ENCODE results near the gene KCNK4.
"Not testable (repeated sequence)": the region's sequence is repeated elsewhere in the genome, so short reads cannot be mapped to it uniquely, and the experiment has no call there.

The KCNK4 gene

DNA sequence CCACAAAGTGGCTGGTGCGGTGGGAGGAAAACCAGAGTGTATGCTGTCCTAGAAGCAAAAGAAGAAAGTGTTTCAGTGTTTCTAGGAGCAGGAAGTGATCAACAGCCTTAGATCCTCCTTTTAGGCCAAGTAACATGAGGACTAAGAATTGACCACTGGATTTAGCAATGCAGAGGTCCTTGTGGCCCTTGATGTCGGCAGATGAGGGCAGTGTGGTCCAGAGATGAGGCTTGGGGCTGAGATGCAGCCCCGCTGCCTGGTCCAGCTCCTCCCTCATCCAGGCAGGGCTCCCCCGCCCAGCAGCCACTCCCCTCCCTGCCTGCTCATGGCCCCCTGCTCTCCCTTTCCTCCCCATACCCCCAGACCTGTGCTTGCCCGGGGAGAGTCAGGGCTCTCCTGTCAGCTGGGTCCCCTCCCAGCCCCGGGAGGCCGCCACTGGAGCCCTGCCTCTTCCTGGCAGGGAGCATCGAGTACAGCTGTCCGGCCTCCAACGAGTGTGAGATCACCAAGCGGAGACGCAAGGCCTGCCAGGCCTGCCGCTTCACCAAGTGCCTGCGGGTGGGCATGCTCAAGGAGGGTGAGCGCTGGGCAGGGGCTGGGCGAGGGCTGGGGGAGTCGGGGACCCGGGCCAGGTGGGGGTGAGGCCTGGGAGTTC is 22.5 kb downstream of the KCNK4 start:
- no peak for DNase-seq

DNA sequence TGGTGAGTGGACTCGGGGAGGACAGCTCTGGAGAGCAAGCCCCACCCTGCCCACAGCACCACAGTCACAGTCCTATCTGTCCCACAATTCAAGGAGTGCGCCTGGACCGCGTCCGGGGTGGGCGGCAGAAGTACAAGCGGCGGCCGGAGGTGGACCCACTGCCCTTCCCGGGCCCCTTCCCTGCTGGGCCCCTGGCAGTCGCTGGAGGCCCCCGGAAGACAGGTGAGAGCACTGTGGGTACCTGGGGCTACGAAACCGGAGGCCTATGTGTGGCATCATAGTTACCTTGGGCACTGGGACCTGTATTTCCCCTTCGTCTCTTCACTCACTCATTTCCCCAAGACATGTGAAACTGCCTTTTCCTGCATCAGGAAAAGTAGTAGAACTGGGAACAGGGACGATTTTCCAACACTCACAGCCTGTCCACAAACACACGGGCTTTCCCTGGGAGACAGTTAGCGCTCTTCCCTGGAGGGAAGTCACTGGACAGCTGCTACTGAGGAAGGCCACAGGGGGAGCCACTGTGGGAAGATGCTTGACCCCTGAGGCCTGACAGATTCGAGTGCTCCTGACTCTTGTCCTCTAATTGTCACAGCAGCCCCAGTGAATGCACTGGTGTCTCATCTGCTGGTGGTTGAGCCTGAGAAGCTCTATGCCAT is 23.2 kb downstream of the KCNK4 start:
- no peak for DNase-seq

DNA sequence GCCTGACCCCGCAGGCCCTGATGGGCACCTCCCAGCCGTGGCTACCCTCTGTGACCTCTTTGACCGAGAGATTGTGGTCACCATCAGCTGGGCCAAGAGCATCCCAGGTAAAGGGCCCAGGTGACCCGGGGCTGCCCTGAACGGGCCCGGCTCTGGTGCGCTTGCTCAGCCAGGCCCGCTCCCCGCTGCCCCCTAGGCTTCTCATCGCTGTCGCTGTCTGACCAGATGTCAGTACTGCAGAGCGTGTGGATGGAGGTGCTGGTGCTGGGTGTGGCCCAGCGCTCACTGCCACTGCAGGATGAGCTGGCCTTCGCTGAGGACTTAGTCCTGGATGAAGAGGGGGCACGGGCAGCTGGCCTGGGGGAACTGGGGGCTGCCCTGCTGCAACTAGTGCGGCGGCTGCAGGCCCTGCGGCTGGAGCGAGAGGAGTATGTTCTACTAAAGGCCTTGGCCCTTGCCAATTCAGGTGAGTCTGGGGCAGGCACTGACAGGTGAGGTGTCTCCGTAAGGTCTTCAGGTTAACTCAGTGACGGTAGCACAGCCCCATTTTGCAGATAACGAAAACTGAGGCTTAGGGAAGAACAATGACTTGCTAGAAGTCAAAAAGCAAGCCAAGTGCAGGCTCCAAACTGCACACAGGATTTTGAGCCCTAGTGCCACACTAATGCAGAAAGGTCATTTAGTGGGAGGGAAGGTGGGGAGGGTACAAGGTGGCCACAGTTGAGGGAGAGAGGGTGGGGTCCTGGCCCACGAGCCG is 23.9 kb downstream of the KCNK4 start:
- DNase-seq = no peak

DNA sequence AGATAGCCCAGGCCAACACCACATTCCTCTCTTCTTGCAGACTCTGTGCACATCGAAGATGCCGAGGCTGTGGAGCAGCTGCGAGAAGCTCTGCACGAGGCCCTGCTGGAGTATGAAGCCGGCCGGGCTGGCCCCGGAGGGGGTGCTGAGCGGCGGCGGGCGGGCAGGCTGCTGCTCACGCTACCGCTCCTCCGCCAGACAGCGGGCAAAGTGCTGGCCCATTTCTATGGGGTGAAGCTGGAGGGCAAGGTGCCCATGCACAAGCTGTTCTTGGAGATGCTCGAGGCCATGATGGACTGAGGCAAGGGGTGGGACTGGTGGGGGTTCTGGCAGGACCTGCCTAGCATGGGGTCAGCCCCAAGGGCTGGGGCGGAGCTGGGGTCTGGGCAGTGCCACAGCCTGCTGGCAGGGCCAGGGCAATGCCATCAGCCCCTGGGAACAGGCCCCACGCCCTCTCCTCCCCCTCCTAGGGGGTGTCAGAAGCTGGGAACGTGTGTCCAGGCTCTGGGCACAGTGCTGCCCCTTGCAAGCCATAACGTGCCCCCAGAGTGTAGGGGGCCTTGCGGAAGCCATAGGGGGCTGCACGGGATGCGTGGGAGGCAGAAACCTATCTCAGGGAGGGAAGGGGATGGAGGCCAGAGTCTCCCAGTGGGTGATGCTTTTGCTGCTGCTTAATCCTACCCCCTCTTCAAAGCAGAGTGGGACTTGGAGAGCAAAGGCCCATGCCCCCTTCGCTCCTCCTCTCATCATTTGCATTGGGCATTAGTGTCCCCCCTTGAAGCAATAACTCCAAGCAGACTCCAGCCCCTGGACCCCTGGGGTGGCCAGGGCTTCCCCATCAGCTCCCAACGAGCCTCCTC is 24.8 kb downstream of the KCNK4 start:
- not testable (repeated sequence) for DNase-seq

- DNase-seq = peak; percentile 54
These were observed 25.7 kb downstream of the KCNK4 start for GRCh38 chr11:64316672-64317324.

DNA sequence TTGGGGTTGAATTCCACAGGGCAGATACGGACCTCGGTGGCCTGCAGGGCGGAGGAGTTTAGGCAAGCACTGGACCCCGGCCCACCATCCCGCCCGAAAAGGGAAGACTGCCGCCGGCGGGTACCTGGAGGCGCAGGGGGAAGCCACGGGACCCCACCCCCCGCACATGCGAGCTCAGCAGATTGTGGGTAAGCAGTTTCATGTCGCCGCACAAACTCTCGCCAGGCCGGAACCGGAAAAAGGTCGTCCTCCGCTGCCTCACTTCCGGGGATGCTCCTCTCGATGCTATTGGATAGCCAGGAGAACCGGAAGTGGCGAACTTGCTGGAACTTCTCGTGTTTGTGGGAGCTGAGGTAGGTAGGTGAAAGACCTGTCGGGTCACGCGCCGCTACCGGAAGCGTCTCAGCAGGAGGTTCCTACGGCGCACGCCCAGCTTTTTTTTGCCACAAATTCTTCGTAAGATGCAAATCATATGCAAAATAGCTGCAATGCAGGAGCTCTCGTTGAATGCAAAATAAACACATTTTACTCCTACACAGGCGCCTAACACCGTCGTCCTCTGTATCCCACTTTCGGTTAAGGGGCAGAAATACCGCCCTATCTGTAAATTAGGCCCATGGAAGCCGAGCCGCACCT is 26.3 kb downstream of the KCNK4 start, which contains the start of gene TRMT112:
Gene TRMT112, minus strand, starts transcription at position 235 of the 636 bp plus-strand sequence. Its CDS starts 33 bp downstream, at position 202.
- peak; percentile 99 for DNase-seq

DNA sequence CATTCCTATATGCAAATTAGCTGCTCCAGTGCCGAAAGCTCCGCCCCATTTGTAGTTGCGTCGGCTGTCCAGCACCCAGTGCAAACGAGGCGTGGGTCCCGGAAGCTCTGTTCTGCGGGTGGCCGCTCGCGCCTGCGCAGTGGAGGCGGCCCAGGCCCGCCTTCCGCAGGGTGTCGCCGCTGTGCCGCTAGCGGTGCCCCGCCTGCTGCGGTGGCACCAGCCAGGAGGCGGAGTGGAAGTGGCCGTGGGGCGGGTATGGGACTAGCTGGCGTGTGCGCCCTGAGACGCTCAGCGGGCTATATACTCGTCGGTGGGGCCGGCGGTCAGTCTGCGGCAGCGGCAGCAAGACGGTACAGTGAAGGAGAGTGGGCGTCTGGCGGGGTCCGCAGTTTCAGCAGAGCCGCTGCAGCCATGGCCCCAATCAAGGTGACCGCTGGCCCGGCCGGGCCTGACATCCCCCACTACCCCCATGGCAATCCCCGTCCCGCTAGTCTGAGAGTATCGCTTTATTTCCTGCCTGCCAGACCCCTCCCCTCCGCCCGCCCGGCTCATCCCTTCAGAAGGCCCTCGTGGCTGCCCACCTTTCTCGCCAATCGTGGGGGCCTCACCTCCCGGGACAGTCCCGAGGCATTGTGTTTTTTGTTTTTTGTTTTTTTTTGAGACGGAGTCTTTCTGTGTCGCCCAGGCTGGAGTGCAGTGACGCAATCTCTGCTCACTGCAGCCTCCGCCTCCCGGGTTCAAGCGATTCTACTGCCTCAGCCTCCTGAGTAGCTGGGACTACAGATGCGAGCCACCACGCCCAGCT is 27.1 kb downstream of the KCNK4 start, which contains the start of gene PRDX5:
Gene PRDX5, plus strand, starts transcription at position 161 of the 805 bp plus-strand sequence. Its CDS starts 95 bp downstream, at position 256.
- peak; percentile 97 for DNase-seq

DNA sequence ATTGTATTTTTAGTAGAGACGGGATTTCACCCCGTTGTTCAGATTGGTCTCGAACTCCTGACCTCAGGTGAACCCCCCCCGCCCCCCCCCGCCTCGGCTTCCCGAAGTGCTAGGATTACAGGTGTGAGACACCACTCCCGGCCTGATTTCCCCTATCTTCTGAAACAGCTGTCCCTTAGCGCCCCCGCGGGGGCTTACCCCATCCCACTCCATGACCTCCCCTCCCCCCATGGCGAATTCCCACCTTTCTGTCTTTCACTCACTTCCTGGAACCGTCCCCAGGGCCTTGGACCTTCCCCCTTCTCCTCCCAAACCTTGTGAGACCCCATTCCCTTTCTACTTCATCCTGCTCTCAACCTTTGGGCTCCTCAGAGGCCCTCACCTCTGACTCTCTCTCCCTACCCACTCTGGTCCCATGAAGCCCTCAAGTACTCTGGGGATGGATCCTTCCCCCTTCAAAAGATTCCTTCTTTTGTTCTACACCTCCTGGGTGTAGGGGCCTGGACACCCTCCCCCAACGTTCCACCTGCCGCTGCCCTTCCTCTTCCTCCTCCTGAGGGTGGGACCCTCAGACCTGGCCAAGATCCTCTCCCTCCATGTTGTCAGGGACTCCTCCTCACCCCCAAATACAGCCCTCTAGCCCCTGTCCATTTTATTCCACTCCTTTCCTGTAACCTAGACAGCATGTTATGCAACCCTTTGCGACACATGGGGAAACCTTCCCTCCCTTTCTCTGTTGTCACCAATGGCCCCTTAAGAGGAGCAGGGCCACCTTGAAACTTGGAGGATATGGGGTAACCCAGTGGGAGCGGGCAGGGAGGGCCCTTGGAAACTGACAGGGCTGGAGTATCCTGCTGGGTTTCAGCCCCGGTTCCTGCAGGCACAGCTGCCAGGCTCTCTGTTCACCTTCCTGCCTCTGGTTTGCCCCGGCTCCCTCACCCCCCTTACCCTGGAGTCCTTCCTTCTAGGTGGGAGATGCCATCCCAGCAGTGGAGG is 28.0 kb downstream of the KCNK4 start:
- DNase-seq = no peak

GRCh38 chr11:64320556-64320955 is 29.5 kb downstream of the KCNK4 start:
- DNase-seq = no peak

GRCh38 chr11:64321026-64321425 is 29.9 kb downstream of the KCNK4 start:
- DNase-seq = no peak

- DNase-seq = no peak
These were observed 30.4 kb downstream of the KCNK4 start for GRCh38 chr11:64321533-64321932.

- DNase-seq = no peak
These were observed 31.8 kb downstream of the KCNK4 start for GRCh38 chr11:64322925-64323260.

DNA sequence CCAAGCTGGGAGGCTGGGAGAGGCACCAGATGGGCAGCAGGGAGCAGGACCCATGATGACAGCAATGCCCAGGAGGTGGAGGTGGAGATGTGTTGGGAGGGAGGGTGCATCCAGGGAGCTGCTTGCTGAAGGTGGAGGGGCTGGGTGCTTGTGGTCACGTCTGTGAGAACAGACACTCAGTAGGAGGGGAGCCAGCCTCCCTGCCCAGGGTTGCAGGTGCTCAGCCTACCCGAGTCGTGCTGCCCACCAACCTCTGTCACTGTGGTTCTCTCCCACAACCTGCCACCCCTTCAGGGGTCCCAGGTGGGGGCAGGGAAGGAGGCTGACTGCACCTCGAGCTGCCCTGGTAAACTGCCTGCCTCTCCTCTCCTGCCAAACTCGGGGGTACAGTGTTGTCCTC is 32.3 kb downstream of the KCNK4 start:
- no peak for DNase-seq

- not testable (repeated sequence) for DNase-seq
These were observed 32.9 kb downstream of the KCNK4 start for GRCh38 chr11:64323984-64324383.

GRCh38 chr11:64324692-64325469 is 33.8 kb downstream of the KCNK4 start:
- no peak for DNase-seq

GRCh38 chr11:64327375-64327774 is 36.3 kb downstream of the KCNK4 start:
- DNase-seq = no peak

DNA sequence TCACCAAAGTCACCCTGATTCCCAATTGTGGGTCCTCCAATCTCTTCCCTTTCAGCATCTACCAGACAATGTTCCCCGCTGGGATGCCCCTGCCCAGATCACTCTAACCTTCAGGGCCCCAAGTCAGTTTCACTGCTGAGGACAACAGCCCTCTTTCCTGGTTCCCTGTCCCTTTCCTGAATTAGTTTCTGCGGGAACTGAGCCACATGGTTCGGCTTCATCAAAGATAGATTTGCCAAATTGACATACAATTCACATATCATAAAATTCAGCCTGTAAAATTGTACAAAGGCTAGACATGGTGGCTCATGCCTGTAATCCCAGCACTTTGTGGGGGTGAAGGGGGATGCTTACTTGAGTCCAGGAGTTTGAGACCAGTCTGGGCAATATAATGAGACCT is 36.9 kb downstream of the KCNK4 start:
- DNase-seq = no peak

GRCh38 chr11:64330888-64331287 is 39.8 kb downstream of the KCNK4 start:
- DNase-seq = no peak
